ENCODE data around the gene SAMD11.
"Not testable (repeated sequence)": the region's sequence is repeated elsewhere in the genome, so short reads cannot be mapped to it uniquely, and the experiment has no call there.

SAMD11 gene

DNA sequence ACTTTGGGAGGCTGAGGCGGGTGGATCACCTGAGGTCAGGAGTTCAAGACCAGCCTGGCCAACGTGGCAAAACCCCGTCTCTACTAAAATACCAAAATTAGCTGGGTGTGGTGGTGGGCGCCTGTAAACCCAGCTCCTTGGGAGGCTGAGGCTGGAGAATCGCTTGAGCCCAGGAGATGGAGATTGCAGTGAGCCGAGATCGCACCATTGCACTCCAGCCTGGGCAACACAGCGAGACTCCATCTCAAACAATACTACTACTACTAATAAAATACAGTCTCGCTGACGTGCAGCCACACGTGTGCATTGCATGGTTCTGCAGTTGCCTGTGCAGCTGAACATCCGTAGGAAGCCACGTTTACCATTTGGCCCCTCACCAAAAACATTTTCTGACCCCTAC is 23.1 kb downstream of the SAMD11 start:
- not testable (repeated sequence) for DNase-seq

DNA sequence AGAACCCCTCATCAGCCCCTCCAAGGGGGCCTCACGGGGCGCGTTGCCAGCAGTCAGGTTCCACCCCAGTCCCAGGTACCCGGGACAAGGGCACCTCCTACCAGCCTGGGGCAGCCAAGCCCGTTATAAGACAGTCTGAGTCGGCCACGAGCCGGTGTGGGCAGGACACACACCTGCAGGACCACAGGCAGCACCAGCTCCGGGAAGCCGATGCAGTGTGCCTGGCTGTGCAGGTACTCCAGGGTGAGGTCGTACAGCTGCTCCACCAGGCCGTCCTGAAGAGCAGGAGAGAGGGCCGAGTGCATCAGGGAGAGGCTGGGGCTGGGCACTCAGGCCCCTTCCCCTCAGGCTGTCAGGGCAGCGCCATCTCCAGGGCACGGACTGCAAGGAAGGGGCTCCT is 24.2 kb downstream of the SAMD11 start:
- DNase-seq, result no peak

DNA sequence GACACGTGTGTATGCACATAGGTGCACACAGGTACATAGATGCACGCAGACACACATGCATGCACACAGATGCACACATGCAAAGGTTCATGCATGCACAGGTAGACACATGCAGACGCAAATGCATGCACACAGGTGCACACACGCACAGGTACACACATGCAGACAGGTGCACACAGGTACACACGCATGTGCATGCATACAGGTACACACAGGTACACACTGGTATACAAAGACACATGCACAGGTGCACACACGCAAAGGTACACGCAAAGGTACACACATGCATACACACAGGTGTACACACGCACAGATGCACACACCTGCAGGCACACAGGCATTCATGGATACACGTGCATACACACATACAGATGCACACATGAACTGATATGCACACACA is 26.5 kb downstream of the SAMD11 start:
- DNase-seq, result no peak

DNA sequence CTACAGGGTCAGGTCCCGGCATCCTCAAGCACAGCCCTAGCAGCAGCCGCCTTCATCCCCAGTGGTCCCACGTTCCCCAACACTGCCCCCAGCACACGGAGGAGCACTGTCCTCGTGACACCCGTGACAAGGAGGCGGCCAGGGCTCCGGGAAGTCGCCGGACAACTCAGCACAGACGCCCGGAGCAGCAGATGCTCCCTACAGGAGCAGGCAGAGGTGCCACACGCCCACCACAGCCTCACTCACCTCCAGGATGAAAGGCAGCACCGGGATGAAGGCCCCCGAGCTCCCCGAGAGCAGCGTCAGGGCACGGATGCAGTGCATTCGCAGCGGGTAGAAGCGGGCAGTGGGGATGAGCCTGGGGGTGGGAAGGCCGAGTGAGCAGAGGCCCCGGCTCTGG is 27.2 kb downstream of the SAMD11 start:
- no peak for DNase-seq

DNA sequence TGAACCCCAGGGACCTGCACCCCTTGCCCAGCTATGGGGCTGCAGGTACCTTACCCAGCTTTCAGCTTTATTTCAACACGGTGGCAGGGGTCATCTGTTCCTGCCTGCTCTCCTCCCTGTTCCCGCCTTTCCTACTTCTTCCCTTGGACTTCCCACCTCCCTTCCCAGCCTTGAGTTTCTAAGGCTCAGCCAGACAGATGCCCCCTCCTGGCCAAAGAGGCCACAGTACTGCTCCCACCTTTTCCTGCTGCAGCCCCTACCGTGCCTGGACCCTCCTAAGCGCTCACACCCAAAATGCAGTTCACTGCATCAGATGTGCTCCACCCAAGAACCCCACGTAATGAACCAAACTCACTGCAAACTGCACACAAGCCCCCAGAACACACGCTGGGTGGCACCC is 27.6 kb downstream of the SAMD11 start:
- DNase-seq, result no peak

DNA sequence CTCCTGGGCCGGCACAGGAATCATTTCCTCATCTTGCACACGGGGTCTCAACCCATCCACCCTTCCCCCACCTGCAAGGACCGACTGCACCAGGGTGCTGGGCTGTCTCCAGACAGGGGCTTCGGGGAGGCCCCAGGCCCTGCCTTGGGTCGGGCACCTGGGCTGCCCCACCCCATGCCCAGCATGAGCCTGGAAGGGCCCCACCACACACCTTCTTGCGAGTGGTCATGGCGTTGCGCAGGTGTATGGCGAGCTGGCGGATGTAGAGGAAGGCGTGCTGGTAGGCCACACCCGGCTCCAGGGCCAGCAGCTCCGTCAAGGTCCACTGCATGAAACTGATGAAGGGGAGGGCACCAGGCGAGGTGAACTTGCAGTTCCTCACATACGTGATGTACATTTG is 28.5 kb downstream of the SAMD11 start:
- DNase-seq, result no peak

DNA sequence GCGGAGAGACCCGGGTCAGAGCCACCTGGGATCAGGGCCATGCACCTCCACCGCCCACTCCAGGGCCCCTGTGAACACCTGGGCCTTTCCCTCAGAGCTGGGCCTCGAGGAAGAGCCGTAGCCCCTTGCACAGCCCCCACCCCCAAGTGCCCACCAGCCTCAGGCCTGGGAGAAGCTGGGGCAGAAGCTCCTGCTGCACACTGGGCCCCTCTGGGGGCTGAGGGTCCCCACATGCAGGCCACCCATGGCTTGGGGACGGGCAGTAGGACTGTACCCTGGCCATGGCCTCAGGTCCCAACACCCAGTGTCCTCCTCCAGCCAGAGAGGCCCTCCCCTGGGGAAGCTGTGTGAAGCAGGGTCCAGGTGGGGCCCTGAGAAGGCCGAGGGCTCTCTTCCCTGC is 28.9 kb downstream of the SAMD11 start:
- no peak for DNase-seq

DNA sequence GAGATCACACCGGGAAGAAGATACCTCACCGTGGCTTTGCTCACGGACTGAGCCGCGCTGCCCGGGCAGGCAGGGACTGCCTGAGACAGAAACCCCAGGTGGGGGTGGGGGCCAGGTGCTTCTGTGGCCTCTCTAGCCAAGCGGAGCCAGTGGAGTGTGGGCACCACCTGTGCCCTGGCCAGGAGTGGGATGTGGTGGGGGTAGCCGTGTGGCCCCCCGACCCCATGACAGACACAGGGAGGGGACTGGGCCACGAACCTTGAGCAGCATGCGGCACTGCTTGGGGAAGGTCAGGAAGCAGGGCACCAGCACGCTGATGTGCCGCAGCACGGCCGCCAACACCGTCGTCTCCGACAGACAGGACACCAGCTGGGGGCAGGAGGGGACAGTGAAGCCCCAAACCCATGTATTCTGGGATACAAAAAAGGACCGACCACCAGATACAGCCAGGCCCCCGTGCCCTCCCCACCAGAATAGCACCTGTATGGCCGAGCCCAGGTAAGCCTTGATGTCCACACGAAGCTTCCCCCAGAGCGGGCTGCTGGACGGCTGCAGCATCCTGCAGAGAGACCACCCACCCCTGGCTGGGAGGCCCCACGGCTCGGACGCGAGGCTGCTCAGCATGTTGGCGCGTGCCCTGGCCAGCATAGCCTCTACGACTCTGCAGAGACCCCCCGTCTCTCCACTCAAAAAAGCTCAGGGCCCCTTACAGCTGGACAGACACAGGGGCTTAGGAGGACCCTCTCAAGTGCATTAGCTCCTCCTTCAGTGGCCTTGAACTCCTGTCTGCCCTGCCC is 30.0 kb downstream of the SAMD11 start:
- DNase-seq, result no peak

DNA sequence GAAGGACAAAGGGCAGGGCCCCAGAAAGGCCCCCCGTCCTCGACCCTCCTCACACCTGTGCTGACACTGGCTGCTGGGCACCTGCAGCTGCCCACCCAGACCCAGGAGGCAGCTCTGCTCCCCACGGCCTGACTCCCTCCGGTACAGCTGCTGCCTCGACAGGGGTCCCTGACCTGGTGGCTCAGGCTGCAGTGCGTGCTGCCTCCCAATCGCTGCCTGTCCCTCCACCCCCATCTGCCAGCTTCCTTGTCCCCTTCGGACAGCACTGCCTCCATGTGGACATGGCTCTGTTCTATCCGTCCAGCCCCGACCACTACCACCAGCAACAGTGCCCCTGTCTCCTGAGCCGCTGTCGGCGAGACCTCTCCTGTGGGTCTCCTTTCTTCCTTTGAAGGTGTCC is 31.2 kb downstream of the SAMD11 start:
- no peak for DNase-seq

DNA sequence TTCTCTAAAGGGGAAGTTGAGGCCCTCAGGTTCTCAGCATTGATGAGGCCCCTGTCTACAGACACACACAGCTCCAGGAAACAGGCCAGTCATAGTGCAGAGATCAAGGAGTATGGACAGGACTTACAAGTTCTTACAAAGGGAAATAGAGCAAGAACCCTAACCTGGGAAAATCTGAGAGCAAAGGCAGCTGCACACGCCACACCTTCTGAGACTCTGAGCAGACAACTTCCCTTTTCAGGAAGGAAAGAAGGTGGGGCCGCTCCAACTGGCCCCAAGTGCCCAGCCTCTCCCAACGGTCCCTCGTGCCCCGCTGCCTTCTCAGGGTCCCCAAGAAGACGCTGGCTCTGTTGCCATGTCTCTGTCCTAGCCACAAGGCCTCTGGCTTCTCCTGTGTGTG is 31.8 kb downstream of the SAMD11 start:
- no peak for DNase-seq

DNA sequence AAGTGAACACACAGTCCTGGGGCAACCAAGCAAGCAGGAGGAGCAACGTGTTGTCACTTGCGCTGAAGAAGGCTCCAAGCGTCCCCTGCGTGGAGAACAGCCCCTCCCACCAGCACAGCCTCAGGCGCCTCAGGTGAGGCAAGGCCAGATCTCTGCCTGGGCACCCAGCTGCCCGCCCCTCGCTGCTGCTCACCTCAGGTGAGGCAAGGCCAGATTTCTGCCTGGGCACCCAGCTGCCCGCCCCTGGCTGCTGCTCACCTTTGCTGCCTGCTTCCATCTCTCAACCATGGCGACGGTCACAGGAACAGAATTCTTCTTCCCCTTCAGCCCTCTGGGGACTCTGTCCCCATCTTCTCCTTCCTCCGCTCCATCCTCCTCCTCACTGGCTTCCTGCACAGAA is 32.9 kb downstream of the SAMD11 start:
- DNase-seq, result no peak

DNA sequence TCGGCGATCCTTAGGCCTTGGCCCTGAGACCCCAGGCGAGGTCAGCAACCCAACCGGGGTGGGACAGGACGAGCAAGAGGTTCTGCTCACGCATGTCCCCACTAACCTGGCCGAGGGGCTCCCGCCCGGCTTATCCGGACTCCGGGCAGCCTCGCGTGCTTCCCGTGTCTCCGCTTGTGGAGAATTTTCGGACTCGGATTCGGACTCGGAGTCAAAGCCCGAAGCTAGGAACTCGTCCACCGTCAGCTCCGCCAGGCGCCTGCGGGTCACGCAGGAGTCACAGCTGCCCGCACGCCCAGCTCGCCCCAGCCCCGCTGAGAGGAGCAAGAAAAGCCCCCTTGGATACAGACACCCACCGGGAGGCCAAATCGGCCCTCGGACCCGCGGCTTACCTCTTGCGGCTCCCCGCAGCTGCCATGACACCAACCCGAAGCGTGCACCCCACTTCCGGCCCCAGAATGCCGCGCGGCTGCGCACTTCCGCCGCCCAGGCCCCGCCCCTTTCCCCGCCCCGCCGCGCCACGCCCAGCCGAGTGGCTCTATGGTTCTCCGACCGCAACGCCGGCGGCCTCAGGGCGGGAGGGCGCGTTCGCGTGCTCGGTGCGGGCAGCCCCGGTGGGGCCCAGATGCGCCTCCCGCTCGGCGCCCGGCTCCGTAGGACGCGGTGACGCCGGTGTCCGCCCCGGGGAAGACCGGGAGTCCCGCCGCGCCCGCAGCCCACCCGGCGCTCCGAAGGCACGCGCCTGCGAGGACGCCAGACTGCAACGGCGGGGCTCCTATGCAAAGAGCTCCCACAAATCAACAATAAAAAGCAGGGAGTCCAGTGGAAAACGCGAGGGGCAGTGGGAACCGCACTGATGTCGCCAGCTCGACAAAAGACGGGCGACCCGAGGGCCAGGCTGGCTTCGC is 35.4 kb downstream of the SAMD11 start, which contains the start of gene NOC2L:
NOC2L (minus strand) TSS at position 434 of the 908 bp plus-strand sequence; CDS start at position 418, 16 bp downstream.
- DNase-seq, result peak; percentile 74

DNA sequence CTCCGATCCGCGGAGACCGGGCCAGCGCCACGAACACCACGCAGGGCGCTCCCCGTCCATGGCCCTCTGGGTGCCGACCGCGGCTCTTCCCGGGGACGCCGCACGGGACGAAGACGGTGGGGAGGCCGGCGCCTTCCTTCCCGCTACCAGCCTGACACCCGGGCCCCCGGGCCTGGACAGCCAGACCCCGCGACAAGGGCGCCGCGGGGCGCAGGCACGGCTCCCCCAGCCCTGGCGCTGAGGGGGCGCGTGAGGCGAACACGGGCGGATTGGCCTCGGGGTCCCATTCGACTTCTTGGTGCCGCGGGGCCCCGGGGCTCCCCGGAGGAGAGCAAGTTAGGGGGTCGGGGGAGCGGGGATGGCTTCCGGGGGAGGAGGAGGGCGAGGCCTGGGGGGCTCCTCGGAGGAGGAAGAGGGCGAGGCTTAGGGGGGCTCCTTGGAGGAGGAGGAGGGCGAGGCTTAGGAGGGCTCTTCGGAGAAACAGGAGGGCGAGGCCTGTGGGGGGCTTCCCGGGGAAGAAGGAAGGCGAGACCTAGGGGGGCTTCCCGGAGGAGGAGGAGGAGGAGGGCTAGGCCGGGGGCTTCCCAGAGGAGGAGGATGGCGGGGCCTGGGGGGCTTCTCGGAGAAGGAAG is 36.1 kb downstream of the SAMD11 start:
- no peak for DNase-seq

DNA sequence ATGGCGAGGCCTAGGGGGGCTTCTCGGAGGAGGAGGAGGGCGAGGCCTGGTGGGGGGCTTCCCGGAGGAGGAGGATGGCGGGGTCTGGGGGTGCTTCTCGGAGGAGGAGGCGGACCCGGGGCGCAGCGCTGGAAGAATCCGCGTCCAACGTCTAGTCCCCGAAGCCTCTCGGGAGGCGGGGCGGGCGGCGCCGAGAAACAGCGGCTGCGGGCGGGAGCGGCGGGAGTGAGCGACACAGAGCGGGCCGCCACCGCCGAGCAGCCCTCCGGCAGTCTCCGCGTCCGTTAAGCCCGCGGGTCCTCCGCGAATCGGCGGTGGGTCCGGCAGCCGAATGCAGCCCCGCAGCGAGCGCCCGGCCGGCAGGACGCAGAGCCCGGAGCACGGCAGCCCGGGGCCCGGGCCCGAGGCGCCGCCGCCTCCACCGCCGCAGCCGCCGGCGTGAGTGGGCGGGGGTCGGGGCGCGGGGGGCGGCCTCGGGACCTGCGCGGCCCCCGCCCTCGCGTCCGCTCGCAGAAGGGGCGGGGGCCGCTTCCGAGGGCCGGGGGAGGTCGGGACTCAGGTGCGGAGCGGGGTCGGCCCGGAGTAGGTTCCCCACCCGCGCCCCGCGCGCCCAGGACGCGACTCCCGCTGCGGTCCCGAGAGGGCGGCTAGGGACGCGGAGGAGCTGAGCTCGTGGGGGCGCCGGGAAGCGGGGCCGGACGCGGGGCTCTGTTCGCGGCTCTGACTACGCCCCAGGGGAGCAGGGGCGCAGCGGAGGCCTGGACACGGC is 36.8 kb downstream of the SAMD11 start, which contains the start of gene KLHL17:
KLHL17 (plus strand) TSS at position 222 of the 769 bp plus-strand sequence; CDS start at position 332, 110 bp downstream.
- peak; percentile 23 for DNase-seq

DNA sequence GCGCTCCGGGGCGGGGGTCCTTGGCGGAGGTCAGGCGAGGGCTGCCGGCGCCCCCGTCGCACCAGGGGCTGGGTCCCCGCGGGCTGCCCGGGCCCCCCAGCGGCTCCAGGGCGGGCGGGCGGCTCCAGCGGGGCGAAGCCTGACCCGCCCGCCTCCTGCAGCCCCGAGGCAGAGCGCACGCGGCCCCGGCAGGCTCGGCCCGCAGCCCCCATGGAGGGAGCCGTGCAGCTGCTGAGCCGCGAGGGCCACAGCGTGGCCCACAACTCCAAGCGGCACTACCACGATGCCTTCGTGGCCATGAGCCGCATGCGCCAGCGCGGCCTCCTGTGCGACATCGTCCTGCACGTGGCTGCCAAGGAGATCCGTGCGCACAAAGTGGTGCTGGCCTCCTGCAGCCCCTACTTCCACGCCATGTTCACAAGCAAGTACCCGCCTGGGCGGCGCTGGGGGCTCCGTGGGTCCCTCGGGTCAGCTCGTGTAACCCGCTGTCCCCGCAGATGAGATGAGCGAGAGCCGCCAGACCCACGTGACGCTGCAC is 37.5 kb downstream of the SAMD11 start:
- DNase-seq, result no peak

DNA sequence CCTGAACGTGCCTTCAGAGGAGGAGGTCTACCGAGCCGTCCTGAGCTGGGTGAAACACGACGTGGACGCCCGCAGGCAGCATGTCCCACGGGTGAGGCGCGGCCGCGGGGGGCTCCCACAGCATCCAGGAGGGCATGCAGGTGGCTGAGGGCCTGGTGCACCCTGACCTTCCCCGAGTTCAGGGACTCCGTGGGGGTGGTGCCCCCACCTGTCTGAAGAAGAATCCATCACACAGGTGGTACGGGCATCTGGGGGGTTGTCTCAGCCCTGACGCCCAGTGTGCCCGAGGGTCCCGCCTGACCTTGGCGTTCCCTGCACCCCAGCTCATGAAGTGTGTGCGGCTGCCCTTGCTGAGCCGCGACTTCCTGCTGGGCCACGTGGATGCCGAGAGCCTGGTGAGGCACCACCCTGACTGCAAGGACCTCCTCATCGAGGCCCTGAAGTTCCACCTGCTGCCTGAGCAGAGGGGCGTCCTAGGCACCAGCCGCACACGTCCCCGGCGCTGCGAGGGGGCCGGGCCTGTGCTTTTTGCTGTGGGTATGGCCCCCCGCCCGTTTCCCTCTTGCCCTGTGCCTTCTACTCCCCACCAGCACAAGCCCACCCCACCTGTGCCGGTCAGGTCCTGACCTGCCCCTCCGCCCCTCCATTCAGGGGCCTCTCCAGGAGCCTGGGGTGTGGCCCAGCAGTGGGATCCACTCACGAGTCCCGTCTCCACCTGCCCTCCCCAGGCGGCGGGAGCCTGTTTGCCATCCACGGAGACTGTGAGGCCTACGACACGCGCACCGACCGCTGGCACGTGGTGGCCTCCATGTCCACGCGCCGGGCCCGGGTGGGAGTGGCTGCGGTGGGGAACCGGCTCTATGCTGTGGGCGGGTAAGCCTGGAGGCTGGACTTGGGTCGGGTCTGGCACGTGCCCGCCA is 38.9 kb downstream of the SAMD11 start:
- no peak for DNase-seq

DNA sequence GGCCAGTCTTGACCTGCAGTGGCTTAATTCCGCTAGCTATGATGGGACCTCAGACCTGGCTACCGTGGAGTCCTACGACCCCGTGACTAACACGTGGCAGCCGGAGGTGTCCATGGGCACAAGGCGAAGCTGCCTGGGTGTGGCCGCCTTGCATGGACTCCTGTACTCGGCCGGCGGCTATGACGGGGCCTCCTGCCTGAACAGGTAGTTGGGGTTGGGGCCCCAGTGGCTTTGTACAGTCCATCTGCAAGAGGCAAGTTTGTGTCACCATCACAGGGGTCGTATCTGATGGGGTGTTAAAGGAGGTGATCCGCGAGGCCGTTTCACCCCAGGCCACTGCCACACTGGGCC is 39.6 kb downstream of the SAMD11 start:
- DNase-seq, result no peak

DNA sequence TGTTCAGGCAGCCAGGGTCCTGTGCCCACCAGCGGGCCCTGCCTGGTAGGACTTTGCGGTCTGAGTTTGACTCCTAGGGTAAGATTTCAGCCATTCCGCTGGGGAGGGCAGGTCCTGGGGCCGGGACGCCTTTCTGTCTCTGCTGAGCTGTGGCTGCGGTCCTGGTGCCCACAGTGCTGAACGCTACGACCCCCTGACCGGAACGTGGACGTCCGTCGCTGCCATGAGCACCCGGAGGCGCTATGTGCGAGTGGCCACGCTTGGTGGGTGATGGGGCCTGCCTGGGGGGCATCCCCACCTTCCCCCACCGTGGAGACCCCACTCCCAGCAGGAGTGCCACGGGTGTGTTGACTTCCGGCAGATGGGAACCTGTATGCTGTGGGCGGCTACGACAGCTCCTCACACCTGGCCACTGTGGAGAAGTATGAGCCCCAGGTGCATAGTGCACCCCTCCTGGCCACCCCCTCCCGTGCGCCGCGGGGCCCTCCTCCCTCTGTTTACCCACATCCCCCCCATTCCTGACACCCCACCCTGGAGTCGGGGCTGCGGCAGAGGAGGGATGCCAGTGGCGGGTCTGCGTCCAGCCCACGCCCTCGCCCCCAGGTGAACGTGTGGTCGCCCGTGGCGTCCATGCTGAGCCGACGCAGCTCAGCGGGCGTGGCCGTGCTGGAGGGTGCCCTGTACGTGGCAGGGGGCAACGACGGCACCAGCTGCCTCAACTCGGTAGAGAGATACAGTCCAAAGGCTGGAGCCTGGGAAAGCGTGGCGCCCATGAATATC is 40.2 kb downstream of the SAMD11 start:
- DNase-seq, result no peak

DNA sequence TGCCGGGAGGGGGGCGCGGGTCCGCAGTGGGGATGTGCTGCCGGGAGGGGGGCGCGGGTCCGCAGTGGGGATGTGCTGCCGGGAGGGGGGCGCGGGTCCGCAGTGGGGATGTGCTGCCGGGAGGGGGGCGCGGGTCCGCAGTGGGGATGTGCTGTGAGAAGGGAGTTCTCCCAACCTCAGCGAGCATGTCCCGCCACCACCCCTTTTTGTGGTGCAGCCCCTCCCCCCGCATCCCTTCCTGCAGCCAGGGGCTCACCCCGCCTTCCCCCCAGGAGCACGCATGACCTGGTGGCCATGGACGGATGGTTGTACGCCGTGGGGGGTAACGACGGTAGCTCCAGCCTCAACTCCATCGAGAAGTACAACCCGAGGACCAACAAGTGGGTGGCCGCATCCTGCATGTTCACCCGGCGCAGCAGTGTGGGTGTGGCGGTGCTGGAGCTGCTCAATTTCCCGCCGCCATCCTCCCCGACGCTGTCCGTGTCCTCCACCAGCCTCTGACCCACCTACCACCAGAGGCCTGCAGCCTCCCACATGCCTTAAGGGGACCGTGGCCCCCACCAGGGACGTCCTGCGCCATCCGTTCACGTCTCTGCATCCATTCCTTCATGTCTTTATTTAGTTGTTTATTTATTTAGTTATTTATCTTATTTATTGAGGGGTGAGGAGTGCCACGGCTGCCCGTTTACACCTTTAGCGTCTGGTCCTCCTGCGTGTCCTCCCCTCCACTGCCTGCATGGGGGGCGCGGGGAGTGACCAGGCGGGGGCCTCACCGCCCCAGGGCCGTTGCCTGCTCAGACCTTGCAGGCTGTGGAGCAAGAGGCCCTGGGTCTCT is 41.2 kb downstream of the SAMD11 start:
- no peak for DNase-seq
